8988T (cell line): ENCODE results near the gene HID1.
"Not testable (repeated sequence)": the region's sequence is repeated elsewhere in the genome, so short reads cannot be mapped to it uniquely, and the experiment has no call there.

ENCODE experiments used
- DNase-seq: peaks from one replicate; pipeline ENCODE4 v3.0.0; 2011

HID1 gene

GRCh38 chr17:74999523-74999922, 27.0 kb upstream of the HID1 start:
- DNase-seq: no peak

GRCh38 chr17:74998783-74999182, 26.2 kb upstream of the HID1 start:
- DNase-seq: no peak

GRCh38 chr17:74995847-74996246, 23.3 kb upstream of the HID1 start:
- DNase-seq: no peak

- DNase-seq: no peak
These were observed 21.9 kb upstream of the HID1 start for GRCh38 chr17:74994440-74994839.

- no peak for DNase-seq
These were observed 19.7 kb upstream of the HID1 start for GRCh38 chr17:74992223-74992622.

GRCh38 chr17:74990581-74991105, 18.1 kb upstream of the HID1 start:
- no peak for DNase-seq

GRCh38 chr17:74987909-74988711, 15.6 kb upstream of the HID1 start:
- DNase-seq: no peak

GRCh38 chr17:74987418-74987908, 14.9 kb upstream of the HID1 start, which contains the start of gene CDR2L:
CDR2L (plus strand) TSS chr17:74987632; CDS start chr17:74988044, 412 bp downstream.
- DNase-seq: peak; percentile 78

- no peak for DNase-seq
These were observed 13.6 kb upstream of the HID1 start for GRCh38 chr17:74986206-74986576.

- not testable (repeated sequence) for DNase-seq
These were observed 10.2 kb upstream of the HID1 start for GRCh38 chr17:74982663-74983313.

GRCh38 chr17:74981979-74982662, 9.6 kb upstream of the HID1 start:
- peak; percentile 73 for DNase-seq

- no peak for DNase-seq
These were observed 8.9 kb upstream of the HID1 start for GRCh38 chr17:74981318-74981978.

- no peak for DNase-seq
These were observed 7.0 kb upstream of the HID1 start for GRCh38 chr17:74979408-74980146.

- DNase-seq: no peak
These were observed 5.7 kb upstream of the HID1 start for GRCh38 chr17:74978240-74978639.

GRCh38 chr17:74977802-74978201, 5.2 kb upstream of the HID1 start:
- no peak for DNase-seq

GRCh38 chr17:74975943-74976342, 3.4 kb upstream of the HID1 start:
- no peak for DNase-seq

GRCh38 chr17:74972973-74973328, 392 bp upstream of the HID1 start:
- DNase-seq: no peak

GRCh38 chr17:74971842-74972106, 785 bp downstream of the HID1 start:
- DNase-seq: no peak

GRCh38 chr17:74971069-74971841, 1.3 kb downstream of the HID1 start:
- DNase-seq: no peak

- no peak for DNase-seq
These were observed 2.2 kb downstream of the HID1 start for GRCh38 chr17:74970395-74970794.

GRCh38 chr17:74969501-74969900, 3.1 kb downstream of the HID1 start:
- DNase-seq: not testable (repeated sequence)

- no peak for DNase-seq
These were observed 4.2 kb downstream of the HID1 start for GRCh38 chr17:74968361-74968780.
